HepG2 (cell line): ENCODE measurements around the gene LTC4S. TPM values are rescaled to one million over a fixed set of nuclear protein-coding genes. Genes with fewer than 3 reads are reported as not detected.

Source experiments
- BORCS8-MEF2B ChIP-seq: sonication (generic); formaldehyde crosslinking; IDR thresholded peaks from 2 replicates; pipeline ENCODE4 v1.8.0; 2022; ENCODE audit warnings: mild to moderate bottlenecking, missing genetic modification reagents
- MYC ChIP-seq: sonication (generic); formaldehyde crosslinking; IDR thresholded peaks from 2 replicates; pipeline ENCODE4 v1.9.0; 2021; ENCODE audit warnings: missing genetic modification reagents, borderline replicate concordance
- NFIC ChIP-seq: IDR thresholded peaks from 2 replicates; pipeline ENCODE4 v1.6.1; 2012; ENCODE audit warnings: mild to moderate bottlenecking, low read length, inconsistent platforms
- NFKB2 ChIP-seq: sonication (generic); formaldehyde crosslinking; IDR thresholded peaks from 2 replicates; pipeline ENCODE4 v1.4.0; 2020; ENCODE audit warnings: missing genetic modification reagents, borderline replicate concordance
- PAWR ChIP-seq: sonication (generic); formaldehyde crosslinking; IDR thresholded peaks from 2 replicates; pipeline ENCODE4 v1.4.0; 2020; ENCODE audit warnings: missing genetic modification reagents, mild to moderate bottlenecking, borderline replicate concordance
- PHF5A ChIP-seq: IDR thresholded peaks from one replicate; pipeline ENCODE4 v1.6.1; 2018; ENCODE audit warnings: low read depth, missing genetic modification reagents; ENCODE audit not compliant: unreplicated experiment
- SIX4 ChIP-seq: sonication (generic); formaldehyde crosslinking; IDR thresholded peaks from 2 replicates; pipeline ENCODE4 v1.4.0; 2020; ENCODE audit warnings: missing genetic modification reagents
- ZNF282 ChIP-seq: fragments of 450-650 bp; IDR thresholded peaks from 2 replicates; pipeline ENCODE4 v1.6.1; 2018; ENCODE audit not compliant: partially characterized antibody
- ZNF441 ChIP-seq: sonication (generic); formaldehyde crosslinking; IDR thresholded peaks from 2 replicates; pipeline ENCODE4 v1.7.0; 2021; ENCODE audit warnings: missing genetic modification reagents, borderline replicate concordance
- ZNF691 ChIP-seq: sonication (generic); formaldehyde crosslinking; IDR thresholded peaks from 2 replicates; pipeline ENCODE4 v1.4.0; 2020; ENCODE audit warnings: missing genetic modification reagents, low read depth, mild to moderate bottlenecking, borderline replicate concordance
- ZNF770 ChIP-seq: sonication (generic); formaldehyde crosslinking; IDR thresholded peaks from 2 replicates; pipeline ENCODE4 v1.5.0; 2020; ENCODE audit warnings: mild to moderate bottlenecking, missing genetic modification reagents
- ZNF782 ChIP-seq: sonication (generic); formaldehyde crosslinking; IDR thresholded peaks from 2 replicates; pipeline ENCODE4 v1.4.0; 2020; ENCODE audit warnings: missing genetic modification reagents, mild to moderate bottlenecking, borderline replicate concordance
- ZSCAN5A ChIP-seq: sonication (generic); formaldehyde crosslinking; IDR thresholded peaks from 2 replicates; pipeline ENCODE4 v1.8.0; 2022; ENCODE audit warnings: mild to moderate bottlenecking, missing genetic modification reagents, borderline replicate concordance
- polyA plus RNA-seq, 8 experiments: library from polyadenylated mRNA; depleted of rRNA in 3 of 8; stranded (reverse) in 7 of 8; unstranded in 1 of 8; fragments of >200 nt; fragmentation: Illumina TruSeq in 4 of 8; extraction: Trizol in 4 of 8; gene quantifications; 2 replicates each; pipeline versions ENCODE4 v1.2.1 to v1.2.3, GENCODE V29; 2011 to 2016; ENCODE audit warnings: low read depth in 4 of 8, missing spikeins in 1 of 8, mixed read lengths in 1 of 8; ENCODE audit not compliant: insufficient read depth in 1 of 8
- total RNA-seq, 5 experiments: library from RNA; depleted of rRNA; stranded (reverse); fragments of >200 nt; fragmentation: Illumina TruSeq; extraction: Trizol; gene quantifications; 2 replicates each; pipeline ENCODE4 v1.2.3, GENCODE V29; 2016; ENCODE audit warnings: low read depth in 1 of 5
- TF ChIP-seq, protein P1 (sequence below): sonication (generic); formaldehyde crosslinking; IDR thresholded peaks from 2 replicates; pipeline ENCODE4 v1.4.0; 2020; ENCODE audit warnings: missing genetic modification reagents
- TF ChIP-seq, protein P2 (sequence below): IDR thresholded peaks from 2 replicates; pipeline ENCODE4 v1.6.1; 2016; ENCODE audit warnings: low read depth, control low read depth

Gene LTC4S
- total and polyA plus RNA-seq, 2 of the 13 experiments (the other 11 are each of a cell fraction or from before 2014, with no cell fraction given): 0.35 TPM; not detected in 1

- TF ChIP-seq ZSCAN5A (CRISPR knock-in tag): 0 out of 2 replicates have a peak, but pooled peaks have one; percentile 51
- peak; percentile 9; the same call in 1 of the 2 replicates for TF ChIP-seq ZNF782 (CRISPR knock-in tag)
- TF ChIP-seq, protein P1, sequence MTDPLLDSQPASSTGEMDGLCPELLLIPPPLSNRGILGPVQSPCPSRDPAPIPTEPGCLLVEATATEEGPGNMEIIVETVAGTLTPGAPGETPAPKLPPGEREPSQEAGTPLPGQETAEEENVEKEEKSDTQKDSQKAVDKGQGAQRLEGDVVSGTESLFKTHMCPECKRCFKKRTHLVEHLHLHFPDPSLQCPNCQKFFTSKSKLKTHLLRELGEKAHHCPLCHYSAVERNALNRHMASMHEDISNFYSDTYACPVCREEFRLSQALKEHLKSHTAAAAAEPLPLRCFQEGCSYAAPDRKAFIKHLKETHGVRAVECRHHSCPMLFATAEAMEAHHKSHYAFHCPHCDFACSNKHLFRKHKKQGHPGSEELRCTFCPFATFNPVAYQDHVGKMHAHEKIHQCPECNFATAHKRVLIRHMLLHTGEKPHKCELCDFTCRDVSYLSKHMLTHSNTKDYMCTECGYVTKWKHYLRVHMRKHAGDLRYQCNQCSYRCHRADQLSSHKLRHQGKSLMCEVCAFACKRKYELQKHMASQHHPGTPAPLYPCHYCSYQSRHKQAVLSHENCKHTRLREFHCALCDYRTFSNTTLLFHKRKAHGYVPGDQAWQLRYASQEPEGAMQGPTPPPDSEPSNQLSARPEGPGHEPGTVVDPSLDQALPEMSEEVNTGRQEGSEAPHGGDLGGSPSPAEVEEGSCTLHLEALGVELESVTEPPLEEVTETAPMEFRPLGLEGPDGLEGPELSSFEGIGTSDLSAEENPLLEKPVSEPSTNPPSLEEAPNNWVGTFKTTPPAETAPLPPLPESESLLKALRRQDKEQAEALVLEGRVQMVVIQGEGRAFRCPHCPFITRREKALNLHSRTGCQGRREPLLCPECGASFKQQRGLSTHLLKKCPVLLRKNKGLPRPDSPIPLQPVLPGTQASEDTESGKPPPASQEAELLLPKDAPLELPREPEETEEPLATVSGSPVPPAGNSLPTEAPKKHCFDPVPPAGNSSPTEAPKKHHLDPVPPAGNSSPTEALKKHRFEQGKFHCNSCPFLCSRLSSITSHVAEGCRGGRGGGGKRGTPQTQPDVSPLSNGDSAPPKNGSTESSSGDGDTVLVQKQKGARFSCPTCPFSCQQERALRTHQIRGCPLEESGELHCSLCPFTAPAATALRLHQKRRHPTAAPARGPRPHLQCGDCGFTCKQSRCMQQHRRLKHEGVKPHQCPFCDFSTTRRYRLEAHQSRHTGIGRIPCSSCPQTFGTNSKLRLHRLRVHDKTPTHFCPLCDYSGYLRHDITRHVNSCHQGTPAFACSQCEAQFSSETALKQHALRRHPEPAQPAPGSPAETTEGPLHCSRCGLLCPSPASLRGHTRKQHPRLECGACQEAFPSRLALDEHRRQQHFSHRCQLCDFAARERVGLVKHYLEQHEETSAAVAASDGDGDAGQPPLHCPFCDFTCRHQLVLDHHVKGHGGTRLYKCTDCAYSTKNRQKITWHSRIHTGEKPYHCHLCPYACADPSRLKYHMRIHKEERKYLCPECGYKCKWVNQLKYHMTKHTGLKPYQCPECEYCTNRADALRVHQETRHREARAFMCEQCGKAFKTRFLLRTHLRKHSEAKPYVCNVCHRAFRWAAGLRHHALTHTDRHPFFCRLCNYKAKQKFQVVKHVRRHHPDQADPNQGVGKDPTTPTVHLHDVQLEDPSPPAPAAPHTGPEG (CRISPR knock-in tag): peak; percentile 56
- no peak for TF ChIP-seq ZNF282
- TF ChIP-seq, protein P2, sequence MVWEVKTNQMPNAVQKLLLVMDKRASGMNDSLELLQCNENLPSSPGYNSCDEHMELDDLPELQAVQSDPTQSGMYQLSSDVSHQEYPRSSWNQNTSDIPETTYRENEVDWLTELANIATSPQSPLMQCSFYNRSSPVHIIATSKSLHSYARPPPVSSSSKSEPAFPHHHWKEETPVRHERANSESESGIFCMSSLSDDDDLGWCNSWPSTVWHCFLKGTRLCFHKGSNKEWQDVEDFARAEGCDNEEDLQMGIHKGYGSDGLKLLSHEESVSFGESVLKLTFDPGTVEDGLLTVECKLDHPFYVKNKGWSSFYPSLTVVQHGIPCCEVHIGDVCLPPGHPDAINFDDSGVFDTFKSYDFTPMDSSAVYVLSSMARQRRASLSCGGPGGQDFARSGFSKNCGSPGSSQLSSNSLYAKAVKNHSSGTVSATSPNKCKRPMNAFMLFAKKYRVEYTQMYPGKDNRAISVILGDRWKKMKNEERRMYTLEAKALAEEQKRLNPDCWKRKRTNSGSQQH (CRISPR knock-in tag): 0 out of 2 replicates have a peak, but pooled peaks have one; percentile 21
- 0 out of 2 replicates have a peak, but pooled peaks have one; percentile 41 for TF ChIP-seq PAWR (CRISPR knock-in tag)
- TF ChIP-seq SIX4 (CRISPR knock-in tag): peak; percentile 65; the same call in 1 of the 2 replicates
- peak; percentile 45 for TF ChIP-seq PHF5A (CRISPR knock-in tag)
- peak; percentile 58 for TF ChIP-seq ZNF770
- TF ChIP-seq BORCS8-MEF2B (CRISPR knock-in tag): peak; percentile 69; the same call in 1 of the 2 replicates
- TF ChIP-seq NFKB2 (CRISPR knock-in tag): peak; percentile 71; the same call in 1 of the 2 replicates
- TF ChIP-seq MYC (CRISPR knock-in tag): peak; percentile 65; the same call in 1 of the 2 replicates
- TF ChIP-seq ZNF691 (CRISPR knock-in tag): peak; percentile 32; the same call in 1 of the 2 replicates
- no peak for TF ChIP-seq NFIC
- TF ChIP-seq ZNF441: peak; percentile 61; the same call in 1 of the 2 replicates
These were observed 26.9 kb downstream of the LTC4S start, which contains the start of gene SQSTM1 (continued) for GRCh38 chr5:179820483-179821297.
